HEK293 (cell line): ENCODE data around the gene PUM2.

Experiments
- CTCF ChIA-PET: fragments of 350-600 bp; formaldehyde crosslinking; extraction: SDS; loops from one replicate; lab custom pipeline; 2021; ENCODE audit warnings: antibody characterized with exemption; lab: Yijun Ruan, JAX
- POLR2A ChIA-PET: fragments of 300-600 bp; formaldehyde crosslinking; extraction: SDS; loops from one replicate; lab custom pipeline; 2020; ENCODE audit warnings: antibody characterized with exemption, inconsistent platforms; lab: Yijun Ruan, JAX
- H3K27ac ChIP-seq: fragments of 200-500 bp; sonication (Bioruptor generic); 2 replicates; pipeline ENCODE4 v1.5.1; 2014; ENCODE audit warnings: low read depth, low read length, control low read depth, inconsistent platforms; ENCODE audit errors: extremely low read depth
- H3K36me3 ChIP-seq, 2 experiments: fragments of 200-500 bp in 1 of 2; sonication (Bioruptor generic) in 1 of 2; 1 replicate in 1 of 2; 2 replicates in 1 of 2; pipeline ENCODE4 v1.5.1; 2014 to 2017; ENCODE audit warnings: inconsistent platforms in 2 of 2, low read length in 2 of 2; ENCODE audit not compliant: control insufficient read depth in 2 of 2, insufficient read depth in 1 of 2
- H3K4me1 ChIP-seq: fragments of 200-500 bp; sonication (Bioruptor generic); 2 replicates; pipeline ENCODE4 v1.5.1; 2014; ENCODE audit warnings: mild to moderate bottlenecking, low read length, inconsistent platforms; ENCODE audit not compliant: control insufficient read depth, insufficient read depth
- H3K4me3 ChIP-seq: 2 replicates; pipeline ENCODE4 v1.5.1; 2011; ENCODE audit warnings: low read depth, mild to moderate bottlenecking, control low read depth, low read length, moderate library complexity
- H3K9me3 ChIP-seq: fragments of 200-500 bp; sonication (Bioruptor generic); 2 replicates; pipeline ENCODE4 v1.5.1; 2014; ENCODE audit warnings: low read depth, low read length, inconsistent platforms; ENCODE audit not compliant: control insufficient read depth, insufficient read depth
- MYNN ChIP-seq: fragments of 450-650 bp; formaldehyde crosslinking; IDR thresholded peaks from 2 replicates; pipeline ENCODE4 v1.5.1; 2016; ENCODE audit warnings: missing biosample characterization, missing genetic modification characterization, borderline replicate concordance
- PATZ1 ChIP-seq: fragments of 450-650 bp; formaldehyde crosslinking; IDR thresholded peaks from 2 replicates; pipeline ENCODE4 v1.5.1; 2016; ENCODE audit warnings: missing biosample characterization, missing genetic modification characterization
- REST ChIP-seq: fragments of 450-650 bp; formaldehyde crosslinking; IDR thresholded peaks from 2 replicates; pipeline ENCODE4 v1.5.1; 2016; ENCODE audit warnings: missing biosample characterization, missing genetic modification characterization
- SCRT2 ChIP-seq: fragments of 450-650 bp; formaldehyde crosslinking; IDR thresholded peaks from 2 replicates; pipeline ENCODE4 v1.5.1; 2016; ENCODE audit warnings: missing biosample characterization, missing genetic modification characterization
- SP2 ChIP-seq: fragments of 450-650 bp; formaldehyde crosslinking; IDR thresholded peaks from 2 replicates; pipeline ENCODE4 v1.5.1; 2016; ENCODE audit warnings: missing biosample characterization, missing genetic modification characterization
- ZBTB20 ChIP-seq: fragments of 450-650 bp; formaldehyde crosslinking; IDR thresholded peaks from 2 replicates; pipeline ENCODE4 v1.5.1; 2016; ENCODE audit warnings: missing biosample characterization, missing genetic modification characterization
- ZBTB21 ChIP-seq: fragments of 450-650 bp; formaldehyde crosslinking; IDR thresholded peaks from 2 replicates; pipeline ENCODE4 v1.5.1; 2017; ENCODE audit warnings: missing biosample characterization, missing genetic modification characterization
- ZFP69B ChIP-seq: fragments of 450-650 bp; formaldehyde crosslinking; IDR thresholded peaks from 2 replicates; pipeline ENCODE4 v1.5.1; 2016; ENCODE audit warnings: missing biosample characterization, missing genetic modification characterization
- ZNF133 ChIP-seq: fragments of 450-650 bp; formaldehyde crosslinking; IDR thresholded peaks from 2 replicates; pipeline ENCODE4 v1.5.1; 2016; ENCODE audit warnings: missing biosample characterization, missing genetic modification characterization
- ZNF155 ChIP-seq: fragments of 450-650 bp; formaldehyde crosslinking; IDR thresholded peaks from 2 replicates; pipeline ENCODE4 v1.5.1; 2016; ENCODE audit warnings: missing biosample characterization, missing genetic modification characterization
- ZNF157 ChIP-seq: fragments of 450-650 bp; formaldehyde crosslinking; IDR thresholded peaks from 2 replicates; pipeline ENCODE4 v1.5.1; 2016; ENCODE audit warnings: missing biosample characterization, missing genetic modification characterization
- ZNF174 ChIP-seq: fragments of 450-650 bp; formaldehyde crosslinking; IDR thresholded peaks from 2 replicates; pipeline ENCODE4 v1.5.0; 2017; ENCODE audit warnings: missing biosample characterization, mild to moderate bottlenecking, missing genetic modification characterization
- ZNF211 ChIP-seq: fragments of 450-650 bp; formaldehyde crosslinking; IDR thresholded peaks from 2 replicates; pipeline ENCODE4 v1.5.1; 2016; ENCODE audit warnings: low read depth, missing biosample characterization, missing genetic modification characterization
- ZNF292 ChIP-seq: fragments of 450-650 bp; formaldehyde crosslinking; IDR thresholded peaks from 2 replicates; pipeline ENCODE4 v1.5.1; 2016; ENCODE audit warnings: low read depth, missing biosample characterization, missing genetic modification characterization, borderline replicate concordance
- ZNF426 ChIP-seq: fragments of 450-650 bp; formaldehyde crosslinking; IDR thresholded peaks from 2 replicates; pipeline ENCODE4 v1.5.1; 2017; ENCODE audit warnings: missing biosample characterization, missing genetic modification characterization, mild to moderate bottlenecking, inconsistent platforms, moderate library complexity
- ZNF518A ChIP-seq: fragments of 450-650 bp; formaldehyde crosslinking; conservative IDR thresholded peaks from 2 replicates; pipeline ENCODE4 v1.5.1; 2016; ENCODE audit warnings: low read depth, missing biosample characterization, missing genetic modification characterization
- ZNF521 ChIP-seq: fragments of 450-650 bp; formaldehyde crosslinking; IDR thresholded peaks from 2 replicates; pipeline ENCODE4 v1.5.1; 2017; ENCODE audit warnings: missing biosample characterization, mild to moderate bottlenecking, missing genetic modification characterization
- ZNF549 ChIP-seq: fragments of 450-650 bp; IDR thresholded peaks from 2 replicates; pipeline ENCODE4 v1.5.1; 2018; ENCODE audit warnings: missing biosample characterization, missing genetic modification characterization, mild to moderate bottlenecking, inconsistent platforms, moderate library complexity
- ZNF596 ChIP-seq: fragments of 450-650 bp; IDR thresholded peaks from 2 replicates; pipeline ENCODE4 v1.5.0; 2018; ENCODE audit warnings: missing biosample characterization, mild to moderate bottlenecking, missing genetic modification characterization, moderate library complexity
- ZNF621 ChIP-seq: fragments of 450-650 bp; formaldehyde crosslinking; IDR thresholded peaks from 2 replicates; pipeline ENCODE4 v1.5.1; 2017; ENCODE audit warnings: missing biosample characterization, missing genetic modification characterization
- ZNF830 ChIP-seq: fragments of 450-650 bp; IDR thresholded peaks from 2 replicates; pipeline ENCODE4 v1.5.0; 2018; ENCODE audit warnings: missing biosample characterization, missing genetic modification characterization, low read depth, mild to moderate bottlenecking, moderate library complexity
- ZSCAN23 ChIP-seq: fragments of 450-650 bp; formaldehyde crosslinking; IDR thresholded peaks from 2 replicates; pipeline ENCODE4 v1.5.1; 2016; ENCODE audit warnings: missing biosample characterization, missing genetic modification characterization
- ZSCAN4 ChIP-seq: fragments of 450-650 bp; formaldehyde crosslinking; IDR thresholded peaks from 2 replicates; pipeline ENCODE4 v1.5.1; 2017; ENCODE audit warnings: missing biosample characterization, missing genetic modification characterization

PUM2 gene

GRCh38 chr2:20205069-20205468 lies 145.6 kb downstream of the PUM2 start:
- ChIA-PET POLR2A (no interaction called here), CTCF (no interaction called here)
- Histone ChIP-seq H3K4me1 (0 out of 2 replicates have a peak, but pooled peaks cover 3% of the 10 kb centered on the region), H3K27ac (no peak overlapping the region), H3K4me3 (no peak overlapping the region), H3K36me3 (peaks cover 0 to 48% of the 10 kb centered on the region in 2 experiments; a peak in 1 of 3 replicates), H3K9me3 (no peaks in the 10 kb centered on the region)
- TF ChIP-seq ZNF830 (tag by site-specific recombination) (no peak), ZNF292 (no peak), ZNF596 (tag by site-specific recombination) (no peak), SCRT2 (tag by site-specific recombination) (peak; percentile 75), ZNF521 (tag by site-specific recombination) (no peak), ZSCAN23 (tag by site-specific recombination) (no peak)

- CTCF ChIA-PET, result interaction anchor here (0.6 to 1.4 kb wide), 3 partner anchors 11 to 88 kb away, joined by 3 to 4 read pairs (median 4); partner anchors contain the start of gene SDC1
Measured at GRCh38 chr2:20203521-20204225, 147.0 kb downstream of the PUM2 start.

More at GRCh38 chr2:20203521-20204225, 147.0 kb downstream of the PUM2 start:
- H3K27ac ChIP-seq, result no peak overlapping the region
- H3K9me3 ChIP-seq, result no peaks in the 10 kb centered on the region
- H3K4me1 ChIP-seq, result 0 out of 2 replicates have a peak, but pooled peaks cover 3% of the 10 kb centered on the region
- peaks cover 0 to 48% of the 10 kb centered on the region in 2 experiments; a peak in 1 of 3 replicates for H3K36me3 ChIP-seq
- POLR2A ChIA-PET, result interaction anchor here (0.6 kb wide), 1 partner anchor 272 kb away, joined by 10 read pairs; no protein-coding TSS in a partner anchor
- no peak for TF ChIP-seq SP2 (tag by site-specific recombination)
- TF ChIP-seq ZSCAN23 (tag by site-specific recombination), result no peak
- no peak for TF ChIP-seq ZNF549
- no peak for TF ChIP-seq ZNF157 (tag by site-specific recombination)
- no peak for TF ChIP-seq REST (tag by site-specific recombination)
- TF ChIP-seq ZNF155 (tag by site-specific recombination), result no peak
- TF ChIP-seq ZFP69B (tag by site-specific recombination), result no peak
- no peak for TF ChIP-seq ZNF621
- TF ChIP-seq ZBTB21 (tag by site-specific recombination), result no peak
- no peak for TF ChIP-seq ZNF426 (tag by site-specific recombination)
- TF ChIP-seq ZBTB20, result no peak
- TF ChIP-seq ZSCAN4 (tag by site-specific recombination), result no peak
- no peak for TF ChIP-seq ZNF174
- TF ChIP-seq PATZ1 (tag by site-specific recombination), result no peak
- TF ChIP-seq ZNF211, result no peak
- TF ChIP-seq ZNF518A, result no peak
- no peak for TF ChIP-seq ZNF133
- no peak for TF ChIP-seq MYNN (tag by site-specific recombination)
- no peak overlapping the region for H3K4me3 ChIP-seq
